Measurements from ENCODE around the gene NFYC.

The NFYC gene

GRCh38 chr1:40745176-40745575 lies 53.7 kb downstream of the NFYC start:
- Histone ChIP-seq H3K27me3 (ENCODE audit: insufficient read depth, low read depth) (no peaks in the 10 kb centered on the region), H3K4me2 (no peak overlapping the region), H3K4me1 (ENCODE audit: low read depth, poor library complexity, severe bottlenecking) (peaks cover 4% of the 10 kb centered on the region), H3K79me2 (ENCODE audit: insufficient read depth, low read depth) (no peaks in the 10 kb centered on the region), H4K20me1 (ENCODE audit: insufficient read depth) (no peaks in the 10 kb centered on the region), H2AFZ (ENCODE audit: low read depth) (no peak overlapping the region), H3K9ac (no peak overlapping the region), H3K4me3 (IDR thresholded peaks at IDR 0.05; ENCODE audit: insufficient read depth, low read depth, low read length) (no peak overlapping the region), H3K36me3 (ENCODE audit: insufficient read depth) (no peaks in the 10 kb centered on the region), H3K27ac (no peak overlapping the region)
- TF ChIP-seq CTCF (conservative IDR thresholded peaks at IDR 0.05; ENCODE audit: low read depth, low read length): no peak

GRCh38 chr1:40746344-40747090 lies 55.0 kb downstream of the NFYC start:
- no peak overlapping the region for H3K4me3 ChIP-seq (IDR thresholded peaks at IDR 0.05; ENCODE audit: insufficient read depth, low read depth, low read length)
- H3K27ac ChIP-seq: no peak overlapping the region
- no peaks in the 10 kb centered on the region for H3K27me3 ChIP-seq (ENCODE audit: insufficient read depth, low read depth)
- no peak for TF ChIP-seq CTCF (conservative IDR thresholded peaks at IDR 0.05; ENCODE audit: low read depth, low read length)
- peaks cover 4% of the 10 kb centered on the region for H3K4me1 ChIP-seq (ENCODE audit: low read depth, poor library complexity, severe bottlenecking)
- no peaks in the 10 kb centered on the region for H4K20me1 ChIP-seq (ENCODE audit: insufficient read depth)
- no peaks in the 10 kb centered on the region for H3K36me3 ChIP-seq (ENCODE audit: insufficient read depth)
- no peaks in the 10 kb centered on the region for H3K79me2 ChIP-seq (ENCODE audit: insufficient read depth, low read depth)
- H3K4me2 ChIP-seq: no peak overlapping the region
- H2AFZ ChIP-seq (ENCODE audit: low read depth): no peak overlapping the region
- H3K9ac ChIP-seq: no peak overlapping the region

- peaks cover 4% of the 10 kb centered on the region for H3K4me1 ChIP-seq (ENCODE audit: low read depth, poor library complexity, severe bottlenecking)
These were observed 57.6 kb downstream of the NFYC start for GRCh38 chr1:40748841-40749718.

DNA sequence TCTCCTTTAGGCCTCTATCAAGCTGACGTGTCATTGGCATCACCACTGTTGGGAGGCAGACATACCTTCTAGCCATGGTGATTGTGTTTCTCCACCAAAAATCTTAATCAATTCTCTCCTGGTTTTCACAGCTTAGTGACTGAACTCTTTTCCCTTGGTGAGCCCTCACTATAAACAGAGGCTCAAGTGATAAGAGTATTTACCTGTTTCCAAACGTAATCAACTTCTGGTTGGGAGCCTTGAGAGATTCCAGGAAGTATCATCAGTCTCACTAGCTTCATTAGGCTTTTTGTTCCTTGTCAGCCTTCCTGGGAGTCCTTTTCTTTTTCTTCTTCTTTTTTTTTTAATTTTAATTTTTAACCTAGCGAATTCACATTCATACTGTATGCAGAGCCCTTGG lies 58.3 kb downstream of the NFYC start:
- no peak for TF ChIP-seq CTCF (conservative IDR thresholded peaks at IDR 0.05; ENCODE audit: low read depth, low read length)
- Histone ChIP-seq H3K36me3 (ENCODE audit: insufficient read depth) (no peaks in the 10 kb centered on the region; the same call in 1 of the 2 replicates), H3K79me2 (ENCODE audit: insufficient read depth, low read depth) (no peaks in the 10 kb centered on the region), H3K4me3 (IDR thresholded peaks at IDR 0.05; ENCODE audit: insufficient read depth, low read depth, low read length) (no peak overlapping the region), H2AFZ (ENCODE audit: low read depth) (no peak overlapping the region), H3K4me2 (no peak overlapping the region), H3K27ac (no peak overlapping the region), H3K27me3 (ENCODE audit: insufficient read depth, low read depth) (no peaks in the 10 kb centered on the region), H3K9ac (no peak overlapping the region), H3K4me1 (ENCODE audit: low read depth, poor library complexity, severe bottlenecking) (peaks cover 4% of the 10 kb centered on the region), H4K20me1 (ENCODE audit: insufficient read depth) (no peaks in the 10 kb centered on the region)

More at GRCh38 chr1:40748841-40749718, 57.6 kb downstream of the NFYC start:
- TF ChIP-seq CTCF (conservative IDR thresholded peaks at IDR 0.05; ENCODE audit: low read depth, low read length): no peak
- H2AFZ ChIP-seq (ENCODE audit: low read depth): no peak overlapping the region
- H3K79me2 ChIP-seq (ENCODE audit: insufficient read depth, low read depth): no peaks in the 10 kb centered on the region
- H3K27ac ChIP-seq: no peak overlapping the region
- no peak overlapping the region for H3K9ac ChIP-seq
- H3K27me3 ChIP-seq (ENCODE audit: insufficient read depth, low read depth): no peaks in the 10 kb centered on the region
- H3K4me3 ChIP-seq (IDR thresholded peaks at IDR 0.05; ENCODE audit: insufficient read depth, low read depth, low read length): no peak overlapping the region
- H4K20me1 ChIP-seq (ENCODE audit: insufficient read depth): no peaks in the 10 kb centered on the region
- H3K36me3 ChIP-seq (ENCODE audit: insufficient read depth): no peaks in the 10 kb centered on the region; the same call in 1 of the 2 replicates
- no peak overlapping the region for H3K4me2 ChIP-seq

All from KMS-11 (cell line).